ENCODE data around the gene HAUS8. TPM values are rescaled to one million over a fixed set of nuclear protein-coding genes. Genes with fewer than 3 reads are reported as not detected.

HAUS8 gene
- total and polyA plus RNA-seq, 2 donors (not counting 3 experiments of a cell fraction or from before 2014, with no cell fraction given) = 9.6 to 30.3 TPM

DNA sequence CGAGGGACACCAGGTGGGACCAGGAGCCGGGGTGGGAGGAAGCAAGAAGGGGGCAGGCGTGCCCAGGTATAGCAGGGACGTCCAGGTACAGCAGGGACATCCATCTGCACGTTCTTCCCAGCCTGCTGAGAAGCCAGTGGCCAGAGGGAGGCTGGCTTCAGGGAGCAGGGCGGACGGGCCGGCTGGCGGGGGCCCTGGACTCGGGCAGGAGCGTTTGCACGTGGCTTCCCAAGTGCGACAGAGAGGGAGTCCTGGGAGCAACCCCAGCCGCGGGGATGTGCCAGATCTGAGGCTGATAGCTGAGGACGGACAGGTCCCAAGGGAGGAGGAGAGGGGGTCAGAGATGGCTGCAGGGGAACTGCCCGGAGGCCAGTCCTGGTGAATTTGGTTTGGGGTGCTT, 37.0 kb upstream of the HAUS8 start:
- Histone ChIP-seq H3K27ac (ENCODE audit: insufficient read depth, low read depth, low read length) (no peak overlapping the region), H3K4me1 (ENCODE audit: control insufficient read depth, extremely low read depth, insufficient read depth, low read length) (peaks cover 10% of the 10 kb centered on the region), H3K9ac (replicated peaks; ENCODE audit: extremely low read depth, insufficient read depth, low read length) (no peak overlapping the region), H3K36me3 (ENCODE audit: control insufficient read depth in 2 of 2, extremely low read depth in 1 of 2, insufficient read depth in 2 of 2, low read length in 2 of 2) (peaks cover 0 to 14% of the 10 kb centered on the region in 2 experiments), H3K4me2 (ENCODE audit: insufficient read depth, low read length) (no peak overlapping the region), H3K4me3 (replicated peaks in 1 of 3; ENCODE audit: insufficient read depth in 1 of 3, low read depth in 1 of 3, low read length in 3 of 3) (no peak overlapping the region), H3K9me1 (replicated peaks; ENCODE audit: control insufficient read depth, extremely low read depth, insufficient read depth, low read length) (no peaks in the 10 kb centered on the region), H2AFZ (ENCODE audit: low read depth, low read length) (no peak overlapping the region), H3K79me2 (ENCODE audit: control insufficient read depth, insufficient read depth, low read length) (peaks cover 64% of the 10 kb centered on the region), H3K27me3 (ENCODE audit: control insufficient read depth in 2 of 2, insufficient read depth in 2 of 2, low read length in 2 of 2) (no peaks in the 10 kb centered on the region), H4K20me1 (replicated peaks; ENCODE audit: control insufficient read depth, extremely low read depth, insufficient read depth, low read length) (no peaks in the 10 kb centered on the region), H3K9me3 (replicated peaks; ENCODE audit: control insufficient read depth, insufficient read depth, low read length) (no peaks in the 10 kb centered on the region)
- no peak for DNase-seq (ENCODE audit: low read depth, low spot score)
- BruUV-seq (replicated peaks) = no TSS peak
- TF ChIP-seq MYC (IDR thresholded peaks at IDR 0.05; ENCODE audit: low read depth, low read length) (no peak), FOS (IDR thresholded peaks at IDR 0.05; ENCODE audit: borderline replicate concordance, insufficient read depth, low read length) (no peak), GATA2 (IDR thresholded peaks at IDR 0.05; ENCODE audit: insufficient read depth, insufficient read length, low read depth, low read length) (no peak), EZH2 (IDR thresholded peaks at IDR 0.05; ENCODE audit: borderline replicate concordance, low read depth, low read length, severe bottlenecking) (no peak), JUN (IDR thresholded peaks at IDR 0.05; ENCODE audit: borderline replicate concordance, insufficient read depth, insufficient read length, low read depth) (no peak), POLR2A (IDR thresholded peaks at IDR 0.05; ENCODE audit: low read depth, low read length) (no peak), POLR2AphosphoS5 (IDR thresholded peaks at IDR 0.05; ENCODE audit: insufficient read depth, low read depth, low read length) (no peak)
- TF ChIP-seq, protein P1, sequence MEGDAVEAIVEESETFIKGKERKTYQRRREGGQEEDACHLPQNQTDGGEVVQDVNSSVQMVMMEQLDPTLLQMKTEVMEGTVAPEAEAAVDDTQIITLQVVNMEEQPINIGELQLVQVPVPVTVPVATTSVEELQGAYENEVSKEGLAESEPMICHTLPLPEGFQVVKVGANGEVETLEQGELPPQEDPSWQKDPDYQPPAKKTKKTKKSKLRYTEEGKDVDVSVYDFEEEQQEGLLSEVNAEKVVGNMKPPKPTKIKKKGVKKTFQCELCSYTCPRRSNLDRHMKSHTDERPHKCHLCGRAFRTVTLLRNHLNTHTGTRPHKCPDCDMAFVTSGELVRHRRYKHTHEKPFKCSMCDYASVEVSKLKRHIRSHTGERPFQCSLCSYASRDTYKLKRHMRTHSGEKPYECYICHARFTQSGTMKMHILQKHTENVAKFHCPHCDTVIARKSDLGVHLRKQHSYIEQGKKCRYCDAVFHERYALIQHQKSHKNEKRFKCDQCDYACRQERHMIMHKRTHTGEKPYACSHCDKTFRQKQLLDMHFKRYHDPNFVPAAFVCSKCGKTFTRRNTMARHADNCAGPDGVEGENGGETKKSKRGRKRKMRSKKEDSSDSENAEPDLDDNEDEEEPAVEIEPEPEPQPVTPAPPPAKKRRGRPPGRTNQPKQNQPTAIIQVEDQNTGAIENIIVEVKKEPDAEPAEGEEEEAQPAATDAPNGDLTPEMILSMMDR (IDR thresholded peaks at IDR 0.05; ENCODE audit: extremely low read depth in 1 of 2, insufficient read depth in 1 of 2, low read depth in 1 of 2, low read length in 2 of 2) = no peak
- TF ChIP-seq, protein P2, sequence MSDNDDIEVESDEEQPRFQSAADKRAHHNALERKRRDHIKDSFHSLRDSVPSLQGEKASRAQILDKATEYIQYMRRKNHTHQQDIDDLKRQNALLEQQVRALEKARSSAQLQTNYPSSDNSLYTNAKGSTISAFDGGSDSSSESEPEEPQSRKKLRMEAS (IDR thresholded peaks at IDR 0.05; ENCODE audit: insufficient read depth, insufficient read length) = no peak
- dilution Hi-C loops (cut with MboI; ENCODE audit: extremely low pct_ligation_motif_present, low sequenced_read_pairs) = no loop called here
- CTCF ChIA-PET = no interaction called here
- POLR2A ChIA-PET = no interaction called here
- FAIRE-seq = no peak
- intact Hi-C loops (cut with micrococcal nuclease) = no loop called here
